Cardiac muscle cell (in vitro differentiated cells and primary cell): Measurements from ENCODE around the gene MED25. TPM values are rescaled to one million over a fixed set of nuclear protein-coding genes. Genes with fewer than 3 reads are reported as not detected.

Experiments used
- DNase-seq, 2 donors: peaks; one replicate each; pipeline versions ENCODE4 v3.0.0 to v3.0.0-alpha.2; 2010 to 2017; ENCODE audit warnings: low read depth in 1 of 2, low spot score in 1 of 2
- H3K27ac ChIP-seq: fragments of 200-600 bp; sonication (generic); 2 replicates; pipeline ENCODE4 v1.5.1; 2016
- H3K27me3 ChIP-seq: fragments of 200-600 bp; sonication (generic); 2 replicates; pipeline ENCODE4 v1.6.0; 2016; ENCODE audit warnings: control low read depth
- H3K36me3 ChIP-seq: fragments of 200-600 bp; sonication (generic); 2 replicates; pipeline ENCODE4 v1.5.1; 2016; ENCODE audit warnings: control low read depth
- H3K4me1 ChIP-seq: fragments of 200-600 bp; sonication (generic); 2 replicates; pipeline ENCODE4 v1.8.1; 2017; ENCODE audit warnings: low read depth, mild to moderate bottlenecking, mixed run types
- H3K4me3 ChIP-seq: fragments of 200-600 bp; sonication (generic); 2 replicates; pipeline ENCODE4 v1.5.1; 2016; ENCODE audit warnings: mild to moderate bottlenecking
- H3K9me3 ChIP-seq: fragments of 200-600 bp; sonication (generic); 2 replicates; pipeline ENCODE4 v1.5.1; 2017; ENCODE audit warnings: low read depth, mild to moderate bottlenecking, control low read depth
- CTCF ChIP-seq: IDR thresholded peaks from 2 replicates; pipeline ENCODE4 v1.5.1; 2012; ENCODE audit warnings: low read depth, mild to moderate bottlenecking, low read length
- polyA plus RNA-seq: library from polyadenylated mRNA; unstranded; fragments of >200 nt; fragmentation: Nextera tagmentation; extraction: Ambion mirVana; gene quantifications from 2 replicates; pipeline ENCODE4 v1.2.1, GENCODE V29; 2016
- total RNA-seq: library from RNA; depleted of rRNA; stranded (reverse); fragments of >200 nt; gene quantifications from 2 replicates; pipeline ENCODE4 v1.2.3, GENCODE V29; 2016

The MED25 gene
- total and polyA plus RNA-seq, 2 experiments from 2014 or later, result 69.9 to 83.7 TPM

GRCh38 chr19:49861541-49862378 lies 43.7 kb downstream of the MED25 start:
- no peak for DNase-seq
- Histone ChIP-seq H3K4me1 (peaks cover 23% of the 10 kb centered on the region), H3K27me3 (no peaks in the 10 kb centered on the region), H3K36me3 (peaks cover 39% of the 10 kb centered on the region), H3K4me3 (no peak overlapping the region), H3K9me3 (no peaks in the 10 kb centered on the region), H3K27ac (peak overlapping the region; percentile 82)
- no peak for TF ChIP-seq CTCF

- peak in 1 of 2 donors; percentile 60 for DNase-seq
- H3K4me3 ChIP-seq, result no peak overlapping the region
- peak; percentile 35 for TF ChIP-seq CTCF
- peak overlapping the region; percentile 82 for H3K27ac ChIP-seq
- H3K27me3 ChIP-seq, result no peaks in the 10 kb centered on the region
- H3K4me1 ChIP-seq, result peaks cover 23% of the 10 kb centered on the region
- no peaks in the 10 kb centered on the region for H3K9me3 ChIP-seq
- peaks cover 30% of the 10 kb centered on the region for H3K36me3 ChIP-seq
These were observed 44.5 kb downstream of the MED25 start for GRCh38 chr19:49862391-49863253.

GRCh38 chr19:49863254-49863934 lies 45.3 kb downstream of the MED25 start:
- peak overlapping the region; percentile 82 for H3K27ac ChIP-seq
- peaks cover 23% of the 10 kb centered on the region for H3K4me1 ChIP-seq
- no peaks in the 10 kb centered on the region for H3K9me3 ChIP-seq
- no peak overlapping the region for H3K4me3 ChIP-seq
- H3K36me3 ChIP-seq, result peaks cover 24% of the 10 kb centered on the region
- H3K27me3 ChIP-seq, result no peaks in the 10 kb centered on the region
- TF ChIP-seq CTCF, result no peak
- no peak for DNase-seq

- TF ChIP-seq CTCF, result no peak
These were observed 45.8 kb downstream of the MED25 start for GRCh38 chr19:49863935-49864320.

GRCh38 chr19:49864890-49865289 lies 46.8 kb downstream of the MED25 start:
- Histone ChIP-seq H3K4me3 (no peak overlapping the region), H3K36me3 (peaks cover 10% of the 10 kb centered on the region), H3K27me3 (no peaks in the 10 kb centered on the region), H3K4me1 (peaks cover 23% of the 10 kb centered on the region), H3K27ac (no peak overlapping the region), H3K9me3 (no peaks in the 10 kb centered on the region)
- no peak for TF ChIP-seq CTCF
- no peak for DNase-seq

More at GRCh38 chr19:49863935-49864320, 45.8 kb downstream of the MED25 start:
- H3K27ac ChIP-seq, result no peak overlapping the region
- H3K36me3 ChIP-seq, result peaks cover 18% of the 10 kb centered on the region
- DNase-seq, result no peak
- H3K27me3 ChIP-seq, result no peaks in the 10 kb centered on the region
- H3K9me3 ChIP-seq, result no peaks in the 10 kb centered on the region
- no peak overlapping the region for H3K4me3 ChIP-seq
- H3K4me1 ChIP-seq, result peaks cover 23% of the 10 kb centered on the region
